DMS153 treated with DMSO at 0.1 percent for 48 hours (cell line): ENCODE data around the gene MTR.

Source experiments
- DNase-seq: peaks from one replicate; lab custom pipeline; 2025; ENCODE audit not compliant: unreplicated experiment; lab: John Stamatoyannopoulos, UW

Gene MTR

GRCh38 chr1:236862219-236862591 lies 67.1 kb downstream of the MTR start:
- DNase-seq = no peak

DNA sequence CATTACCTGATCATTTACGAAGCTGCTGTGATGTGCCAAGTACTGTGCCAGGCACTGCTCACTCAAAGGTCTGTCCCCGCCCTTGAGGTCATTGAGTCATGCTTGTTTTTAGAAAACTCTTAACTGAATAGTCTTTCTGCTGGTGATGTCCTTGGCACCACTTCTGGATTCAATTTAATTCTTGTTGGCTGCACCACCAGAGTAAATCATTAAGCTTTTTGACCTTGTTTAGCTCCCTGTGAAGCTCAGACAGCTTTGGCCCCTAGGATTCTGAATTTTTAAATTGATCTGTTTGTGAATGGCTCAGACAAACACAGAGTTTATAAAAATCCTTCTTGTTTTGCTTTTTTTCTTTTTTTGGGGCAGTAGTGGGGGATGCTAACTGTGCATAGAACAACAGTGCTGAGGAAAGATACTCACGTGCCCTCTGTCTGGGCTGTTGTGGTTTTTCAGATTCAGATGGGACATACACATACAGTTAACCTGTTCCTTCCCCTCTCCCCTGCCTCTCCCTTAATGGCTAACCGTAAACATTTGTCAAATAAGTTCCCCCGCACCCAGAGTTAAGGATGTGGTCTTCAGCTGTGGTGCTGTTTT lies 67.6 kb downstream of the MTR start:
- DNase-seq = no peak

DNA sequence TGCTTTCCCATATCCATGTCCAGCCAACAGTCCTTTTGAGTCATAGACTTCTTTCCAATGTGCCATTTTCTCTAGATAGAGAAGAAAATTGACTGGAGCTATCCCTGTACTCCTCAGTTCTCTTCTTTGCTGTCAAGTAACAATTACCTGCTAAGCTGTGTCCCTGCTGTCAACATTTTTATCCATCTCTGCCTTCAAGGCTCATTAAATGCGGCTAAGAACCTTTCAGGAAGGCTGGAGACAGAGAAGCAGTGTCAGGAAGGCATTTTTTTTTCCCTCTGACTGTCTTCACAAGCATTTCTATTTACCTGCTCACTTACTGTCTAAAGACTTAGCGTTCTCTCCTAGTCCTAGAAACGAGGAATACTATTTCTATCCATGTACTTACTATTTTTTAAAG lies 69.1 kb downstream of the MTR start:
- DNase-seq = no peak

DNA sequence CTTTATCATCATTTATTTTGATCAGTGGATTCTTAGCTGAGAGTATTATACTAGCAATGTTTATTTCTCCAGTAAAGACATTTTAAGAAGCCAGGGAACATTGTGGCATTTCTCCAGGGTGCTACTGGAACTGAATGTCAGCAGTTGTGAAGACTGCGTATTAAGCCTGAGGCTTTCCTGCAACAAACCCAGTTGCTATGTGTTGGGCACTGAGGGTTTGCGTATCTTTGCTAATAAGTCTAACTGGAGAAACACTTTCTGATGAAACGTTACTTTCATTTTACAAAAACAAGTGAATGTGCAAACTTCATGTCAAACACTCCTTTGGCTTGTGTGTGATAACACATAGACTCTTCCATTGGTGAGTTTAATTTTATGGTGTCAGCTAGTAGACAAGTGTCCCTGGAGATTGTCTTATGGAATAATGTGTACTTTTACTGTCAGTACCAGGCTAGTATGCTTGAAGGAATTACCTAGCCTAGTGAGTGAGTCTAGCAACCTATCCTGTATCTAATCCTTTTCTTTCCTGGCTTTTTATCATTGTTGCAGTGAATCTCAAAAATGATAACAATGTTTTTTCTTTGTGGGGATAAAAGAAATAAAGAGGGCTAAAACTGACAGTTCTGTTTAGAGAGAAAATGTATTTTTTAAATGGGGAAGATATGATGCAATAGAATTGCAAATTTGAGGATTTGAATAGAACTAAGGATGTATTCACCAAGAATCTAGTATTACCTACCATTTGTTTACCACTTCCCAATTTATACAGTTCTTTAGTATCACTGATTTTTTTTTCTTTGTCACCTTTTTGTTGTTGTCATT lies 70.1 kb downstream of the MTR start:
- no peak for DNase-seq

- no peak for DNase-seq
These were observed 70.7 kb downstream of the MTR start for GRCh38 chr1:236865818-236866155.

DNA sequence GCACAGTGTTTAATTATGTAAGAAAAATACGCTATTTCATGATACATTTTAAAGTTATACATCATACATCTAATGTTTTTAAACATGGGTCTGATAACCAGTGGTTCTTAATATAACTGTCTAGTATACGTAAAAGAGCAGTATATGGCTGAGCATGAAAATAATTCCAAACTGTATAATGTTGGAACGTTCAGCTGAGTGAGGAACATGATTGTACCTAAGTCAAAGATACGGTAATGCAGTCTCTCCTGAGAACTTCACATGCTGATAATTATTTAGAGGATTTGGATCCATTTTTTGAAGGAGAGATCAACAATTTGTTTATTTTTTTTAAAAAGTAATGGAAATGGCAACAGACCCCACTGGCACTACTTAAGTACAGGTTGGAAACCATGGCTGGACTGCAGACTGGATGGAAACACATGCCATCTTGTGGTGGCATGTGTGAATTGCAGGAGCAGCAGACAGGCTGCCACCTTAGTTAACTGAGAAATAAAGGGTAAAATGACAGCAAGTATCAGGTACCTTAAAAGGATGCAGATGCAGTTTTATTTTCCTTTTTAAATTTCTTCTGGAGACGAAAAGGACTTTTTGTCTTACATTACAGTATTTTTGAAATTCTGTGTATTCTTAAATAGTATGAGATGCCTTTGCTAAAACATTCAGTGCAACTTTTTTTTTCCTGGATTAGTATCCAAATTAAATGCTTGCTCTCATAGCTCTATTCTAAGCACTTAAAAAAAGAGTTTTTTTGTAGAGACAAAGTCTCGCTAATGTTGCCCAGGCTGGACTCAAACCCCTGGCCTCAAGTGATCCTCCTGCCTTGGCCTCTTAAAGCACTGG lies 73.8 kb downstream of the MTR start:
- DNase-seq = no peak

- no peak for DNase-seq
These were observed 74.8 kb downstream of the MTR start for GRCh38 chr1:236869911-236870310.

- DNase-seq = no peak
These were observed 75.6 kb downstream of the MTR start for GRCh38 chr1:236870721-236871120.

DNA sequence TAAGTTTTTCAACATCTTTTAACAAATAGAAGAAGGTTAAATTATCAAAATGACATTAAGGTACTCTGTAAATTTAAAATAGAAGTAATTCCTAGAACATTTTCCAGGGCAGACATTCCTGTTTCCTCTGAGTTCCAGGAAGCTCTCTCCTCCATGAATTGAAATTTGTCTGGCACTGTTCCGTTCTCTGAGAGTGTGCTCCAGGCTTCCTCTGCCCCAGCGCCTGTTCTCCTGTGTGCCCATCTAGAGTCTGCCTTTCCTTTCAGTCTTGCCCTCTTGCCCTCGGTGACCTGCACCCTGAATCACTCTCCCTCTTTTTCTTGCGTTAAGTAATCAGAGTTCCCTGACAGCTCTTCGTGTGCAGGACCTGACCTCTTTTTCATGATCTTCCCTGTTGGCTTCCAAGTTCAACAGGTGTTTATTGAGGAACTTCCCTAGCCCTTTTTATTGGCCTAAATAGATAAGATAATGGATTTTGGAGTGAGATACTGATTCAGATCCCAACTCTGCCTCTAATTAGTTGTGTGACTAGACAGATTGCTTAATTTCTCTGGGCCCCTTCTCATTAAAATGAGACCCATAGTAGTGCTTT lies 77.1 kb downstream of the MTR start:
- DNase-seq = no peak

DNA sequence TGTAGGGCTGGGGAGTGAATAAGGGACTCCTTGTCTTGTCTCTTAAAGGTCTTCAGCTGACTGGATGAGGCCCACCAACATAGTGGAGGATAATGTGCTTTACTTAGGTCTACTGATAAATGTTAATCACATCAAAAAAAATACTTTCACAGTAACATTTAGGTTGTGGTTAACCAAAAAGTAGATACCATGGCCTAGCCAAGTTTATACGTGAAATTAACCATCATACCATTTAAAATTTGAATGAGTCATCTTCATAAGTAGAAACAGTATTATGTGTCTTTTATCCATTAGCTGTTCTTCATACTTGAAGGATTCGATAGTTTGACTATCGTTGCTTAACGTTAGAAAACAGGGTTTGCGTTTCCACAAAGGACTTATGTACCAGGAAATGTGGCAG lies 80.9 kb downstream of the MTR start:
- no peak for DNase-seq

DNA sequence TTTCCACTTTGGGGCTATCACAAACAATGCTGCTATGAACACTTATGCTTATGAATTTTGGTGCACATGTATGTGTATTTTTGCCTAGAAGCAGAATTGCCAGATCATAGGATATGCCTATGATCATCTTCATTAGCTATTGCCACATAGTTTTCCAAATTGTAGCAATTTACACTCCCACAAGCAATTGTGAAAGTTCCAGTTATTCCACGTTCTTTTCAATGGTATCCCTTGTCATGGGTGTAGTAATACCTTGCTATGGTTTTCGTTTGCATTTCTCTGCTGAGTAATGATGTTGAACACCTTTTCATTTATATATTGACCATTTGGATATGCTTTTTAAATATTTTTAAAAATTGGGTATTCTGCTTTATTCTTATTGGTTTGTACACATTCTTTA lies 82.6 kb downstream of the MTR start:
- no peak for DNase-seq

- no peak for DNase-seq
These were observed 85.1 kb downstream of the MTR start for GRCh38 chr1:236880209-236880608.

DNA sequence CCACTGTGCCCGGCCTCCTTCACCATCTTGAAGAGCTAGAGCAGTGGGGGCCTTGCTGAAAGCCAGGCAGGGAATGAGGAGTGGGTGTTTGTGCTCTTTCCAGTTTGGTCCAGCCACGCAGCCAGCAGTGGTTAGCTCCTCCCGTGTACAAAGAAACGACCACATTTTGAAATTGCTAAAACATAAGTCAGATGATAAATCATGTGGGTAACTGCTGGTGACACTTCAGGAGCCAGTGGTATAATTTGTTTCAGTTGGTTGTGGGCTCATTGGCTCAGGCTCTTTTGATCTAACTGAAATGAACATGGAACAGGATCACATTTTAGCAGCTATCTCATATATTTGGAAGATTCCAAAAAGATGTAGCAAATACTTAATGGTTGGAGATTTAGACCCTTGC lies 87.6 kb downstream of the MTR start:
- no peak for DNase-seq

DNA sequence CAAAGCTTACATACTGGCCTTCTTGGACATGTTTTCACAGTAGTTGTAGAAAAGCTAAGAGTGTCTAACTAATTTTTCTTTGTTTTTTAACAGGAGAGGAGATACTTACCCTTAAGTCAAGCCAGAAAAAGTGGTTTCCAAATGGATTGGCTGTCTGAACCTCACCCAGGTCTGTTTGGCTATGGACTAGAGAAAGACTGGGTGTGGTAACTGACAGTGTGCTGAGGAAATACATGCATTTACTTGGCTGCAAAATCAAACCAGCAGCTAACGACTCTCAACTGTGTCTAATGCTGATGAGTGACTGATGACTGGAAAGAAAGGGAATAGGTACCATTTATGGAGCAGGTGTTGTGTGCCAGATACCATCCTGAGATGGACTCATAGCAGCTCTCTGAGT lies 91.1 kb downstream of the MTR start:
- no peak for DNase-seq

DNA sequence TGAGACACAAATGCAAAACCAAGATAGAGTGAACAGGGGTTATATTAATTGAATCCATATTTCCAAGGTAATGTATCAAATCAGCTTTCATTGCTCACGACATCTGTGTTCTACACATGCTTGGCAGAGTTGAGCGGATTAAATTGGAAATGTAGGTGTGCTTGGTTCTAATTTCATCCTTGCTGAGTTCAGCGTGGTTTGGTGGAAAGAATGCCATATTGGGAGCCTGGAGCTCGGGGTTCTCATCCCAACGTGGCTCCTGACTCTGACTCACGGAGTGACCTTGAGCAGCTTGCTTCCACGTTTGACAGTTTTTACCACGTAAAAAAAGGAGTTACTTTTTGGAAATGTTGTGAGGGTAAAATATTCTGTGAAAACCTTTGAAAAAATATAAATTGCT lies 92.0 kb downstream of the MTR start:
- no peak for DNase-seq

DNA sequence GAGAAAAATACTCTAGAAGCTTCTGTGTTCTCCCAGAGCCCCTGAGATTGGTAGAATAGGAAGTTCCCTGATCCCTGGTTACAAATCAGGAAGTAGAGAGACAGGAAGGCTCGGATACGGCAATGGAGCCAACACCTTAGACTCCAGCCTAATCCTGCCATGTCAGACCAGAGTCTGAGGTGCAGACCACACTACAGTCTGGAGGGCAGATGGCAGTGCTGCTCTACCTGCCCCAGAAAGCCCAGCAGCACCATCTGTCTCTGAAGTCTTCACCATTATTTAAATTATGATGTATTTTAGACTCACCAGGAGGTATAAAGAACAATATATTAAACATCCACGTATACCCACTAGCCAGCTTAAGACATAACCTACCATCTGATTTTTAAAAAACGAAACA lies 93.0 kb downstream of the MTR start:
- no peak for DNase-seq

- DNase-seq = no peak
These were observed 93.8 kb downstream of the MTR start for GRCh38 chr1:236888903-236889302.

- no peak for DNase-seq
These were observed 95.3 kb downstream of the MTR start for GRCh38 chr1:236890152-236891056.

- no peak for DNase-seq
These were observed 98.8 kb downstream of the MTR start for GRCh38 chr1:236893626-236894545.
